ENCODE measurements around the gene LIN28B. TPM values are rescaled to one million over a fixed set of nuclear protein-coding genes. Genes with fewer than 3 reads are reported as not detected.

LIN28B gene
- total and polyA plus RNA-seq, 4 donors: 2.8 TPM; not detected in 3

- Histone ChIP-seq H3K27me3 (ENCODE audit: control insufficient read depth in 4 of 4, insufficient read depth in 4 of 4, low read length in 3 of 4) (peaks cover 0 to 28% (median 10%) of the 10 kb centered on the region in 4 donors), H3K36me3 (ENCODE audit: control insufficient read depth in 4 of 4, insufficient read depth in 3 of 4, low read depth in 1 of 4, low read length in 3 of 4) (no peaks in the 10 kb centered on the region), H3K9me3 (ENCODE audit: control insufficient read depth in 4 of 4, low read length in 3 of 4) (no peaks in the 10 kb centered on the region), H3K4me3 (ENCODE audit: low read depth in 1 of 3, low read length in 3 of 3) (no peak overlapping the region), H3K4me1 (ENCODE audit: control insufficient read depth in 4 of 4, insufficient read depth in 4 of 4, low read length in 3 of 4) (peaks cover 0 to 6% (median 0%) of the 10 kb centered on the region in 4 donors), H3K27ac (ENCODE audit: low read depth in 1 of 2, low read length in 2 of 2) (no peak overlapping the region), H3K9ac (ENCODE audit: low read depth in 1 of 2, low read length in 2 of 2) (no peak overlapping the region)
- no peak for TF ChIP-seq NR2F2 (IDR thresholded peaks at IDR 0.05)
- no peak for TF ChIP-seq SP1 (IDR thresholded peaks at IDR 0.05)
- TF ChIP-seq, protein P1, sequence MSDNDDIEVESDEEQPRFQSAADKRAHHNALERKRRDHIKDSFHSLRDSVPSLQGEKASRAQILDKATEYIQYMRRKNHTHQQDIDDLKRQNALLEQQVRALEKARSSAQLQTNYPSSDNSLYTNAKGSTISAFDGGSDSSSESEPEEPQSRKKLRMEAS (IDR thresholded peaks at IDR 0.05): no peak
- no peak for DNase-seq (ENCODE audit: low spot score)
- WGBS: 29% methylated on average over 3 of the region's 3 CpGs
These were observed 2.3 kb downstream of the LIN28B start for GRCh38 chr6:104959026-104959858.

GRCh38 chr6:104969108-104969507, 12.2 kb downstream of the LIN28B start:
- no peaks in the 10 kb centered on the region for H3K4me1 ChIP-seq (ENCODE audit: control insufficient read depth in 4 of 4, insufficient read depth in 4 of 4, low read length in 3 of 4)
- TF ChIP-seq CTCF (IDR thresholded peaks at IDR 0.05; ENCODE audit: low read depth, low read length, missing input control): no peak
- TF ChIP-seq JUND (IDR thresholded peaks at IDR 0.05): no peak
- TF ChIP-seq, protein P1 (IDR thresholded peaks at IDR 0.05): no peak
- no peak for TF ChIP-seq HNF4A (conservative IDR thresholded peaks at IDR 0.05)
- no peak for TF ChIP-seq TAF1 (conservative IDR thresholded peaks at IDR 0.05)
- no peak for TF ChIP-seq RAD21 (IDR thresholded peaks at IDR 0.05)
- no peak for TF ChIP-seq REST (IDR thresholded peaks at IDR 0.05)
- no peak for TF ChIP-seq EGR1 (IDR thresholded peaks at IDR 0.05; ENCODE audit: low read depth in 2 of 2)
- TF ChIP-seq FOXA1 (IDR thresholded peaks at IDR 0.05): no peak
- no peak for TF ChIP-seq FOXA2 (IDR thresholded peaks at IDR 0.05)
- no peak for TF ChIP-seq YY1 (IDR thresholded peaks at IDR 0.05)
- TF ChIP-seq, protein P2, sequence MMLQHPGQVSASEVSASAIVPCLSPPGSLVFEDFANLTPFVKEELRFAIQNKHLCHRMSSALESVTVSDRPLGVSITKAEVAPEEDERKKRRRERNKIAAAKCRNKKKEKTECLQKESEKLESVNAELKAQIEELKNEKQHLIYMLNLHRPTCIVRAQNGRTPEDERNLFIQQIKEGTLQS (IDR thresholded peaks at IDR 0.05): no peak
- no peak for TF ChIP-seq NR2F2 (IDR thresholded peaks at IDR 0.05)
- TF ChIP-seq SP1 (IDR thresholded peaks at IDR 0.05): no peak
- TF ChIP-seq, protein P3, sequence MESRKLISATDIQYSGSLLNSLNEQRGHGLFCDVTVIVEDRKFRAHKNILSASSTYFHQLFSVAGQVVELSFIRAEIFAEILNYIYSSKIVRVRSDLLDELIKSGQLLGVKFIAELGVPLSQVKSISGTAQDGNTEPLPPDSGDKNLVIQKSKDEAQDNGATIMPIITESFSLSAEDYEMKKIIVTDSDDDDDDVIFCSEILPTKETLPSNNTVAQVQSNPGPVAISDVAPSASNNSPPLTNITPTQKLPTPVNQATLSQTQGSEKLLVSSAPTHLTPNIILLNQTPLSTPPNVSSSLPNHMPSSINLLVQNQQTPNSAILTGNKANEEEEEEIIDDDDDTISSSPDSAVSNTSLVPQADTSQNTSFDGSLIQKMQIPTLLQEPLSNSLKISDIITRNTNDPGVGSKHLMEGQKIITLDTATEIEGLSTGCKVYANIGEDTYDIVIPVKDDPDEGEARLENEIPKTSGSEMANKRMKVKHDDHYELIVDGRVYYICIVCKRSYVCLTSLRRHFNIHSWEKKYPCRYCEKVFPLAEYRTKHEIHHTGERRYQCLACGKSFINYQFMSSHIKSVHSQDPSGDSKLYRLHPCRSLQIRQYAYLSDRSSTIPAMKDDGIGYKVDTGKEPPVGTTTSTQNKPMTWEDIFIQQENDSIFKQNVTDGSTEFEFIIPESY (IDR thresholded peaks at IDR 0.05): no peak
- no peak for TF ChIP-seq RXRA (IDR thresholded peaks at IDR 0.05)
- TF ChIP-seq HNF4G (IDR thresholded peaks at IDR 0.05): no peak
- no peak for TF ChIP-seq GABPA (IDR thresholded peaks at IDR 0.05 in 1 of 2, conservative IDR thresholded peaks at IDR 0.05 in 1 of 2)

More at GRCh38 chr6:104969108-104969507, 12.2 kb downstream of the LIN28B start:
- DNase-seq (ENCODE audit: low spot score): no peak
- Histone ChIP-seq H3K27ac (ENCODE audit: low read depth in 1 of 2, low read length in 2 of 2) (no peak overlapping the region), H3K9ac (ENCODE audit: low read depth in 1 of 2, low read length in 2 of 2) (no peak overlapping the region), H3K36me3 (ENCODE audit: control insufficient read depth in 4 of 4, insufficient read depth in 3 of 4, low read depth in 1 of 4, low read length in 3 of 4) (no peaks in the 10 kb centered on the region), H3K27me3 (ENCODE audit: control insufficient read depth in 4 of 4, insufficient read depth in 4 of 4, low read length in 3 of 4) (no peaks in the 10 kb centered on the region), H3K9me3 (ENCODE audit: control insufficient read depth in 4 of 4, low read length in 3 of 4) (no peaks in the 10 kb centered on the region), H3K4me3 (ENCODE audit: low read depth in 1 of 3, low read length in 3 of 3) (no peak overlapping the region)
- 63% methylated on average over 2 of the region's 2 CpGs for WGBS
